Activated CD4-positive, alpha-beta T cell treated with anti-CD3 and anti-CD28 coated beads, Interleukin-2, amount 10 ng/mL, durations not matched to agents 7 days and 5 days (primary cell): ENCODE data around the gene PAIP2B. TPM values are rescaled to one million over a fixed set of nuclear protein-coding genes. Genes with fewer than 3 reads are reported as not detected.
"Not testable (repeated sequence)": the region's sequence is repeated elsewhere in the genome, so short reads cannot be mapped to it uniquely, and the experiment has no call there.

ENCODE experiments used
- CTCF ChIA-PET: fragments of 350-600 bp; sonication (Branson Sonifier 250); formaldehyde crosslinking; loops from one replicate; lab custom pipeline; 2021; ENCODE audit warnings: antibody characterized with exemption; lab: Charles Lee
- POLR2A ChIA-PET: fragments of 350-600 bp; sonication (Branson Sonifier 250); formaldehyde crosslinking; loops from one replicate; lab custom pipeline; 2021; ENCODE audit warnings: antibody characterized with exemption; lab: Charles Lee
- DNase-seq: peaks from one replicate; pipeline ENCODE4 v3.0.0-alpha.2; 2020
- H3K27ac Mint-ChIP-seq: one replicate; pipeline ENCODE4 v1.8.0; 2021; ENCODE audit warnings: mild to moderate bottlenecking, moderate library complexity, mixed read lengths
- H3K27me3 Mint-ChIP-seq: one replicate; pipeline ENCODE4 v1.8.0; 2021; ENCODE audit warnings: mixed read lengths
- H3K36me3 Mint-ChIP-seq: one replicate; pipeline ENCODE4 v1.8.0; 2021; ENCODE audit warnings: low read depth, mixed read lengths
- H3K4me1 Mint-ChIP-seq: one replicate; pipeline ENCODE4 v1.8.0; 2021; ENCODE audit warnings: mixed read lengths
- H3K4me3 Mint-ChIP-seq: one replicate; pipeline ENCODE4 v1.8.0; 2021; ENCODE audit warnings: mild to moderate bottlenecking, moderate library complexity, mixed read lengths
- H3K9me3 Mint-ChIP-seq: one replicate; pipeline ENCODE4 v1.8.0; 2021; ENCODE audit warnings: mixed read lengths
- total RNA-seq, 2 experiments: library from RNA; stranded (reverse); gene quantifications; one replicate each; pipeline ENCODE4 v1.2.3, GENCODE V29; 2021

PAIP2B gene
- total RNA-seq, 2 experiments from 2014 or later, result 1.6 to 1.9 TPM

- Mint-ChIP-seq H3K4me3 (no peak overlapping the region), H3K27ac (no peak overlapping the region), H3K9me3 (no peaks in the 10 kb centered on the region), H3K4me1 (no peaks in the 10 kb centered on the region), H3K36me3 (no peaks in the 10 kb centered on the region), H3K27me3 (peaks cover 1% of the 10 kb centered on the region)
- DNase-seq, result no peak
- ChIA-PET POLR2A (no interaction called here), CTCF (no interaction called here)
These were observed 14.6 kb downstream of the PAIP2B start for GRCh38 chr2:71212336-71212735.

- Mint-ChIP-seq H3K4me3 (no peak overlapping the region), H3K27me3 (peaks cover 1% of the 10 kb centered on the region), H3K9me3 (no peaks in the 10 kb centered on the region), H3K27ac (no peak overlapping the region), H3K4me1 (no peaks in the 10 kb centered on the region), H3K36me3 (no peaks in the 10 kb centered on the region)
- ChIA-PET CTCF (no interaction called here), POLR2A (no interaction called here)
- no peak for DNase-seq
These were observed 16.6 kb downstream of the PAIP2B start for GRCh38 chr2:71210292-71210691.

DNA sequence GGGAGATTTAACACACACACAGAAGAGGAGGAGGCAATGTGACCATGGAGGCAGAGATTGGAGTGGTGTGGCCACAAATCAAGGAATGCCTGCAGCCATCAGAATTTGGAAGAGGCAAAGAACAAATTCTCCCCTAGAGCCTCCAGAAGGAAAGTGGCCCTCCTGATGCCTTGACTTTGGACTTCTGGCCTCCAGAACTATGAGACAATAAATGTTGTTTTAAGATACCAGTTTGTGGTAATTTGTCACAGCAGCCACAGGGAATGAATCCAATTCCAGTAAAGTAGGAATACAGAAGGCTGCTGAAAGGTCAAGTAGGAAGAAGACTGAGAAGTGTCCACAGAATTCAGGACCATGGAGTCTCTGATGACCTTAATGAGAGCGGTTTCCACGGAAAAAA is 18.1 kb downstream of the PAIP2B start:
- Mint-ChIP-seq H3K4me3 (no peak overlapping the region), H3K27me3 (no peaks in the 10 kb centered on the region), H3K4me1 (no peaks in the 10 kb centered on the region), H3K9me3 (no peaks in the 10 kb centered on the region), H3K27ac (no peak overlapping the region), H3K36me3 (no peaks in the 10 kb centered on the region)
- POLR2A ChIA-PET, result no interaction called here
- CTCF ChIA-PET, result no interaction called here
- DNase-seq, result no peak

- Mint-ChIP-seq H3K9me3 (no peaks in the 10 kb centered on the region), H3K4me3 (no peak overlapping the region), H3K36me3 (no peaks in the 10 kb centered on the region), H3K4me1 (no peaks in the 10 kb centered on the region), H3K27ac (no peak overlapping the region), H3K27me3 (no peaks in the 10 kb centered on the region)
- no peak for DNase-seq
- ChIA-PET POLR2A (no interaction called here), CTCF (interaction anchor here (0.7 kb wide), 1 partner anchor 17 kb away, joined by 3 read pairs; no protein-coding TSS in a partner anchor)
These were observed 19.3 kb downstream of the PAIP2B start for GRCh38 chr2:71207601-71208000.

- Mint-ChIP-seq H3K27me3 (no peaks in the 10 kb centered on the region), H3K36me3 (no peaks in the 10 kb centered on the region), H3K27ac (no peak overlapping the region), H3K4me3 (no peak overlapping the region), H3K9me3 (no peaks in the 10 kb centered on the region), H3K4me1 (no peaks in the 10 kb centered on the region)
- DNase-seq, result no peak
- ChIA-PET POLR2A (no interaction called here), CTCF (interaction anchor here (1.3 kb wide), 1 partner anchor 8 kb away, joined by 3 read pairs; no protein-coding TSS in a partner anchor)
These were observed 20.6 kb downstream of the PAIP2B start for GRCh38 chr2:71206271-71206670.

DNA sequence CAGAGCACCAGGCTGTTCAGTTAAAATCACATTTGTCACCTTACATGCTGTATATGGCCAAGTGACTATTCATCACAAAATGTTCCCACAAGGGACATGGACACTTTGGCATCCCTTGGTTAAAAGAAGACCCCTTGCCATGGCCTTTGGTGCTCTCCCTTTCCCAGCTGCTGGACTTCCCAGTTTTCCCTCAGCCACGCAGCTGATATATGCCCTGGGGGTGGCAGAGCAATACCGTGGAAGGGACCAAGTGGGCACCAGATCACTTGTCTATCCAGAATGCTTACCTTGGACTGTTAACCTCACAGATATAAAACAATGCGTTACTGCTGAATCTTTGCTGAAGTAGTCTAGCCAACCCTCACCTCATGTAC is 35.3 kb downstream of the PAIP2B start:
- POLR2A ChIA-PET, result no interaction called here
- Mint-ChIP-seq H3K9me3 (peaks cover 4% of the 10 kb centered on the region), H3K27me3 (peaks cover 3% of the 10 kb centered on the region), H3K36me3 (no peaks in the 10 kb centered on the region), H3K27ac (no peak overlapping the region), H3K4me3 (no peak overlapping the region), H3K4me1 (no peaks in the 10 kb centered on the region)
- CTCF ChIA-PET, result no interaction called here
- DNase-seq, result no peak

DNA sequence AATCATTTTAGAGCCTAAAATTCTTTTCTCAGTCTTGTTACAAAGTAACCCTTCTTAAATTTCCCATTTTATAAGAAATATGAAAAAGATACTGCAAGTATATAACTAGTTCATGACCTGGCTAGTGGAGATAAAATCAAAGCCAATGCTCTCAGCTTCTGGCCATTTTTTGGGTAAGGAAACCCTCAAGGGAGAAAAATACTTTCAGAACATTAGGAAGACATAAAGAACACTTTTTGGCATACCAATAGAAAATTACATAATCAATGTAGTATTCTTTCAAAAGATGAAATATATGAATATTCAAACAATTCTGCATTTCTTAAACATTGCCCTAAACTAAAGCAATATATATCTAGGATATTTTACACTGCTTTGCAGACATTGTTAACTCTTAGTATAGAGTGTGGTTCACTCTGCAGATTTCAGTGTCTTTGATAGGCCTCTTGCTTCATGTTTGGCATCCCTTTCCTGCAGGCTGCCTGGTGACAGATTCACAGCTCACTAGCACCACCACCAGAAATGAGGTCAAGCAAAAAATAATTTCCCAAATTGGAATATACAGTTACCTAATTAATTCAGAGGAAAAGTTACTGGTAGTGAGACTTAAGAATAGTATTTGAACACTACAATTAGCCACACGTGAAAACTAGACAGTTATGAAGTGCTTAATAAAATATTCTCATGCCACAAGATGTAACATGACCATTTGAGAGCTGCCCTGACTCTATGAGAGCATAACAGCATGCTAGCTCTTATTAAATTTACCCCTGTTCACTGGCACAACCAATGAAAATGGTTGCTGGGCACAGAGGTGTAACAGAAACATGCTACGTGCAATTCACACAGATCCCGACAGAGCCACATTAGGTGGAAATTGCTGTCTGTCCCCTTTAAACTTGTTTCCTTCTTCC is 36.0 kb downstream of the PAIP2B start:
- Mint-ChIP-seq H3K27ac (no peak overlapping the region), H3K9me3 (peaks cover under 1% of the 10 kb centered on the region), H3K4me1 (no peaks in the 10 kb centered on the region), H3K36me3 (no peaks in the 10 kb centered on the region), H3K27me3 (peaks cover 3% of the 10 kb centered on the region), H3K4me3 (no peak overlapping the region)
- DNase-seq, result no peak
- CTCF ChIA-PET, result no interaction called here
- POLR2A ChIA-PET, result no interaction called here

- ChIA-PET CTCF (interaction anchor here (0.8 to 1.8 kb wide), 4 partner anchors 12 to 48 kb away, joined by 3 to 6 read pairs (median 3); no protein-coding TSS in a partner anchor), POLR2A (no interaction called here)
- peaks cover 6% of the 10 kb centered on the region for H3K4me1 Mint-ChIP-seq
- H3K9me3 Mint-ChIP-seq, result no peaks in the 10 kb centered on the region
- H3K27me3 Mint-ChIP-seq, result no peaks in the 10 kb centered on the region
- no peak overlapping the region for H3K4me3 Mint-ChIP-seq
- no peak for DNase-seq
- no peak overlapping the region for H3K27ac Mint-ChIP-seq
- H3K36me3 Mint-ChIP-seq, result no peaks in the 10 kb centered on the region
These were observed 39.3 kb downstream of the PAIP2B start for GRCh38 chr2:71187589-71187988.

- ChIA-PET POLR2A (no interaction called here), CTCF (interaction anchor here (1.3 to 1.8 kb wide), 3 partner anchors 12 to 49 kb away, joined by 3 to 6 read pairs (median 3); no protein-coding TSS in a partner anchor)
- Mint-ChIP-seq H3K36me3 (no peaks in the 10 kb centered on the region), H3K4me3 (no peak overlapping the region), H3K4me1 (peaks cover 6% of the 10 kb centered on the region), H3K27me3 (no peaks in the 10 kb centered on the region), H3K9me3 (no peaks in the 10 kb centered on the region), H3K27ac (no peak overlapping the region)
- DNase-seq, result no peak
These were observed 39.9 kb downstream of the PAIP2B start for GRCh38 chr2:71186973-71187372.

DNA sequence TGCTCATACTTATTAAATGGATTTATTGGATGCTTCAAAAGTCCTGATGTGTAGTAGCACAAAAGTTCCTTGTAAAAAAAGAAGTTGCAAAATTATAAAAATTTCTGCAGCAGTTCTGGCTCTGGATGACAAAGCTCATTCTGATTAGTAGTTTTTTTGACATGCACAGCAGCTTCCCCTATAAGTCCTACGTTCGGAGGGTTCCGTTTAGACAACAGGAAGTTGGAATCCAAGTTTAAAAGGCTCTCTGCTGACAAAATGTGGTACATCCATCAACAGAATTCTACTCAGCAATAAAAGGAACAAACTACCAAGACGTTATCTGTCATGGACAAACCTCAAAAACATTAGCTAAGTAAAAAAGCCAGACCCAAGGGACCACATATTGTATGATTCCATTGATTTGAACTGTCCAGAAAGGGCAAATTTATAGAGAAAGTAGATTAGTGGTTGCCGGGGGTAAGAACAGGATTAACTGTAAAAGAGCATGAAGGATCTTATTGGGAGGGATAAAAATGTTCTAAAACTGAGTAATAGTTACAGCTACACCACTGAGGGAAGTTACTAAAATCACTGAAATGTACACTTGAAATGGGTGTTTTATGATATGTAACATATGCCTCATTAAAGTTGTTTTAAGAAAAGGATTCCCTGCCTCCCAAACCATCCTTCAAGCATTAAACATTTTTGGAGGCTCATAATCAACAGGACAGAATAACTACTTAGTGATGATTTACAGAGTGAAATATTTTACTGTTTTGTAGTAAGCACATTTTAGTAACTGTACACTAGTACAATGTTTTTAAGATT is 43.4 kb downstream of the PAIP2B start:
- H3K36me3 Mint-ChIP-seq, H3K4me1 Mint-ChIP-seq, H3K9me3 Mint-ChIP-seq, POLR2A ChIA-PET, H3K27me3 Mint-ChIP-seq, DNase-seq, H3K4me3 Mint-ChIP-seq, H3K27ac Mint-ChIP-seq: not testable (repeated sequence)
- CTCF ChIA-PET, result interaction anchor here (0.6 kb wide), 1 partner anchor 34 kb away, joined by 3 read pairs; no protein-coding TSS in a partner anchor

DNA sequence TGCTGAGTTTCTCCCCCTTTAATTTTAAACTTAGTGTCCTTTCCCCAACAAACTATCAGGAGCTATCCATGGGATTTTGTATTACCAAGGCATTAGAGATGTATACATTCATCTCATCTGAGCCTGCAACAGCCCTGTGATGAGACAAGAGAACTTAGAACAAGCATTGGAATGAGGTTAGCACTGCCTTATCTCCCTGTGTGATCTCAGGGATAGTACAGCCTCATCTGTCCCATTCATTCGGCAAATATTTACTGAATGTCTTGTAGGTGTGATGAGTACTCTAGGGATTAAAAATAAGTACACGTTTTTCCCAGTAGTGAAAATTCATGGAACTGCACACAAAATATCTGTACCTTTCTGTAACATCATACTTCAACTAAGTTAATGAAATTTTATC is 45.6 kb downstream of the PAIP2B start:
- Mint-ChIP-seq H3K27me3 (no peaks in the 10 kb centered on the region), H3K27ac (no peak overlapping the region), H3K36me3 (no peaks in the 10 kb centered on the region), H3K4me3 (no peak overlapping the region), H3K4me1 (peaks cover 6% of the 10 kb centered on the region), H3K9me3 (no peaks in the 10 kb centered on the region)
- CTCF ChIA-PET, result interaction anchor here (1.0 kb wide), 1 partner anchor 55 kb away, joined by 6 read pairs; no protein-coding TSS in a partner anchor
- POLR2A ChIA-PET, result no interaction called here
- no peak for DNase-seq

DNA sequence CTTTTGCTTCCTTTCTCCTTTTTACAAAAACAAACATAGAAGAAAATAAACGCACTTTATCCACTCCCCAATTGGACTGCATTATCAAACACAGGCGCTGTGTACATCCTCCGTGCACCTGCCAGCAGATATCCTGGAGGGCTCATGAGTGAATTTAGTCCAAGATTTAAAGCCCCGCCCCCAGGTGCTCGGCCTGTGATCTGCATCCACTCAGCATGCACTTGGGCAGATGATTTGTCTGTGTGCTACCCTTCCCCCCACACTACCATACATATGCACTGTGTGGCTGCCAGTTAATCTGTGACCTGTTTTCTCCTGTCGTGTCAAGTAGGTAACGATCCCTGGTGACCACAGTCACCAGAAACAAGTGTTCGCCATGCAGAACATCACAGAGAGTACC is 48.1 kb downstream of the PAIP2B start:
- CTCF ChIA-PET, H3K27me3 Mint-ChIP-seq, H3K36me3 Mint-ChIP-seq, H3K4me3 Mint-ChIP-seq, H3K9me3 Mint-ChIP-seq, DNase-seq, H3K27ac Mint-ChIP-seq, POLR2A ChIA-PET: not testable (repeated sequence)
- peaks cover 16% of the 10 kb centered on the region for H3K4me1 Mint-ChIP-seq

DNA sequence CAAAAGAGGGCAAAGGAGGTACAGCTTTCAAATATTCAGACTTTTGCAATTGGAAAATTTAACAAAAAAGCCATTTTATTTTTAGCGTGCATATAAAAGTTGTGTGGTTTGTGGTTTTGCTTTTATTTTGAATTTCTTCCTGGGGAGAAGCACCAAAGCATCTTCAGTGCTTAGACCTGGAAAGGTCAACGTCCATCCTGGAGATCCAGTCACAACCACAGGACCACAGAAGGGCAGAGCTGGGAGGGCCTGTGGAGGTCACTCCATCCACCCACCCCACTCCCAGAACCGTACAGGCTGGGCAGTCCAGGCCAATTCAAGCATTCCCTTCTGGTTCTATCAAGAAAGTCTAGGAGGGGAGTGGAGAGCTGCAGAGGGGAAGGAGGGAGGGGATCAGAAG is 52.7 kb downstream of the PAIP2B start:
- H3K4me1 Mint-ChIP-seq, result peaks cover 13% of the 10 kb centered on the region
- POLR2A ChIA-PET, result no interaction called here
- no peak overlapping the region for H3K4me3 Mint-ChIP-seq
- no peaks in the 10 kb centered on the region for H3K36me3 Mint-ChIP-seq
- no peak overlapping the region for H3K27ac Mint-ChIP-seq
- H3K9me3 Mint-ChIP-seq, result no peaks in the 10 kb centered on the region
- H3K27me3 Mint-ChIP-seq, result peaks cover 2% of the 10 kb centered on the region
- CTCF ChIA-PET, result interaction anchor here (0.6 kb wide), 1 partner anchor 137 kb away, joined by 3 read pairs; no protein-coding TSS in a partner anchor
- no peak for DNase-seq
